ENCODE data around the gene LGI4.
A peak's percentile ranks its signal among the peaks of the same experiment; 100 is the strongest.
"Not testable (repeated sequence)": the region's sequence is repeated elsewhere in the genome, so short reads cannot be mapped to it uniquely, and the experiment has no call there.

LGI4 gene

GRCh38 chr19:35105047-35105410, 29.8 kb downstream of the LGI4 start:
- no peak for DNase-seq

- no peak for DNase-seq
Measured at GRCh38 chr19:35104361-35104760, 30.5 kb downstream of the LGI4 start.

- DNase-seq = not testable (repeated sequence)
Measured at GRCh38 chr19:35103614-35104013, 31.2 kb downstream of the LGI4 start.

GRCh38 chr19:35101949-35102348, 32.9 kb downstream of the LGI4 start:
- DNase-seq = not testable (repeated sequence)

GRCh38 chr19:35100588-35101533, 34.0 kb downstream of the LGI4 start:
- DNase-seq = no peak

- no peak for DNase-seq
Measured at GRCh38 chr19:35099897-35100275, 35.0 kb downstream of the LGI4 start.

- no peak for DNase-seq
Measured at GRCh38 chr19:35099155-35099896, 35.5 kb downstream of the LGI4 start.

GRCh38 chr19:35098413-35099049, 36.3 kb downstream of the LGI4 start:
- no peak for DNase-seq

- no peak for DNase-seq
Measured at GRCh38 chr19:35095667-35096368, 39.0 kb downstream of the LGI4 start.

GRCh38 chr19:35094656-35095055, 40.2 kb downstream of the LGI4 start:
- no peak for DNase-seq

- DNase-seq = no peak
Measured at GRCh38 chr19:35093941-35094647, 40.8 kb downstream of the LGI4 start.

- no peak for DNase-seq
Measured at GRCh38 chr19:35093430-35093829, 41.4 kb downstream of the LGI4 start.

GRCh38 chr19:35090506-35091214, 44.2 kb downstream of the LGI4 start:
- peak; percentile 72 to 76 for DNase-seq

- DNase-seq = no peak
Measured at GRCh38 chr19:35090160-35090505, 44.7 kb downstream of the LGI4 start.

GRCh38 chr19:35089554-35089953, 45.3 kb downstream of the LGI4 start:
- no peak for DNase-seq

GRCh38 chr19:35088131-35088913, 46.5 kb downstream of the LGI4 start:
- no peak for DNase-seq

GRCh38 chr19:35087393-35087792, 47.5 kb downstream of the LGI4 start:
- no peak for DNase-seq

- no peak for DNase-seq
Measured at GRCh38 chr19:35086455-35086854, 48.4 kb downstream of the LGI4 start.

GRCh38 chr19:35085947-35086346, 48.9 kb downstream of the LGI4 start:
- no peak for DNase-seq

GRCh38 chr19:35084509-35084762, 50.4 kb downstream of the LGI4 start:
- no peak for DNase-seq
